Dendritic cell treated with granulocyte-macrophage colony-stimulating factor and Interleukin-4, amounts not matched to agents 40 ng/mL and 50 ng/mL, for 4 days (primary cell): ENCODE measurements around the gene CTXND2.
"Not testable (repeated sequence)": the region's sequence is repeated elsewhere in the genome, so short reads cannot be mapped to it uniquely, and the experiment has no call there.

Source experiments
- H3K27ac Mint-ChIP-seq: one replicate; pipeline ENCODE4 v1.8.0; 2022; ENCODE audit warnings: mild to moderate bottlenecking, mixed read lengths
- H3K27me3 Mint-ChIP-seq: one replicate; pipeline ENCODE4 v1.8.0; 2022; ENCODE audit warnings: mild to moderate bottlenecking, mixed read lengths
- H3K36me3 Mint-ChIP-seq: one replicate; pipeline ENCODE4 v1.8.0; 2022; ENCODE audit warnings: low read depth, mixed read lengths
- H3K4me1 Mint-ChIP-seq: one replicate; pipeline ENCODE4 v1.8.0; 2022; ENCODE audit warnings: low read depth, mixed read lengths
- H3K4me3 Mint-ChIP-seq: one replicate; pipeline ENCODE4 v1.8.0; 2022; ENCODE audit warnings: mild to moderate bottlenecking, moderate library complexity, mixed read lengths
- H3K9me3 Mint-ChIP-seq: one replicate; pipeline ENCODE4 v1.8.0; 2022; ENCODE audit warnings: mixed read lengths
- intact Hi-C: fragments of 100-400 bp; cut with micrococcal nuclease; formaldehyde crosslinking; loops from one replicate; pipeline ENCODE4 v1.15.0; 2022

CTXND2 gene

DNA sequence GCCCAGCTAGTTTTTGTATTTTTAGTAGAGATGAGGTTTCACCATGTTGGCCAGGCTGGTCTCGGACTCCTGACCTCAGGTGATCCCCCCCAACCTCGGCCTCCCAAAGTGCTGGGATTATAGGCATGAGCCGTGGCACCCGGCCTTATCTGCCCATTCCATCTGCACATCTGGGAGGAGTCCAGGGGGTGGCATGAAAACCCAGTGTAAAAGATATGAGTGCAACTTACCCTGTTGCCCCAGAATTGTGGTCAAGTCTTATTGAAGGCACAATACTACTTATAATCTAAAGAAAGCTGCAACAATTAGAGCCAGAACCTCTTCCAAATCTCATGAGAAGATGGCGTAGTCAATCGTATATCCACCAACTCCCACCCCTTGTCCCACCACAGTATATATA is 18.4 kb downstream of the CTXND2 start:
- no peaks in the 10 kb centered on the region for H3K27me3 Mint-ChIP-seq
- intact Hi-C loops = no loop called here
- no peak overlapping the region for H3K4me3 Mint-ChIP-seq
- no peak overlapping the region for H3K27ac Mint-ChIP-seq
- no peaks in the 10 kb centered on the region for H3K9me3 Mint-ChIP-seq
- no peaks in the 10 kb centered on the region for H3K36me3 Mint-ChIP-seq
- peaks cover 10% of the 10 kb centered on the region for H3K4me1 Mint-ChIP-seq

DNA sequence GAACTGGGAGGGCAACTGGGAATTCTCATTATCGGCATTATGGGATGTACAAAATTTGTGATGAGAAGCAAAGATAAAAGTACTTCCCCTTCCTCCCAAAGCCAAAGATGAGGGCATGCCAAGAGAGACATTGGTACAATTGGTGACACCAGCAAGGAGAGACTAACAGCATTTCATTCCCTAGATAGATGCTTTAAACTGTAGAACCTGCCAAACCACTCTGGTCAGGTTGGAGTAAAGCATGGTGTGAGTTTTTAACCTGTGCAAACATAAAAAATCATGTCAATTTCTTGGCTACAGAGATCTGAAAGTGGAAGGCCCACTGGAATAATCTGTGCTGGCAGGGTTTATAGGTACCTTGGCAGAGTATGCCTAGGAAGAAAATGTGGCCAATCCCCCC is 19.4 kb downstream of the CTXND2 start:
- Mint-ChIP-seq H3K9me3 (no peaks in the 10 kb centered on the region), H3K27me3 (no peaks in the 10 kb centered on the region), H3K4me3 (no peak overlapping the region), H3K27ac (no peak overlapping the region), H3K4me1 (peaks cover 10% of the 10 kb centered on the region), H3K36me3 (no peaks in the 10 kb centered on the region)
- intact Hi-C loops = no loop called here

- no peak overlapping the region for H3K4me3 Mint-ChIP-seq
- no peaks in the 10 kb centered on the region for H3K9me3 Mint-ChIP-seq
- H3K27ac Mint-ChIP-seq = no peak overlapping the region
- peaks cover 10% of the 10 kb centered on the region for H3K4me1 Mint-ChIP-seq
- no peaks in the 10 kb centered on the region for H3K27me3 Mint-ChIP-seq
- intact Hi-C loops = no loop called here
- no peaks in the 10 kb centered on the region for H3K36me3 Mint-ChIP-seq
These were observed 19.9 kb downstream of the CTXND2 start for GRCh38 chr1:150906813-150907212.

- no peaks in the 10 kb centered on the region for H3K9me3 Mint-ChIP-seq
- H3K36me3 Mint-ChIP-seq = no peaks in the 10 kb centered on the region
- H3K27ac Mint-ChIP-seq = no peak overlapping the region
- H3K27me3 Mint-ChIP-seq = no peaks in the 10 kb centered on the region
- peaks cover 10% of the 10 kb centered on the region for H3K4me1 Mint-ChIP-seq
- no peak overlapping the region for H3K4me3 Mint-ChIP-seq
- intact Hi-C loops = no loop called here
These were observed 22.7 kb downstream of the CTXND2 start for GRCh38 chr1:150909585-150910180.

- Mint-ChIP-seq H3K4me3 (no peak overlapping the region), H3K4me1 (peaks cover 4% of the 10 kb centered on the region), H3K27me3 (no peaks in the 10 kb centered on the region), H3K9me3 (no peaks in the 10 kb centered on the region), H3K36me3 (no peaks in the 10 kb centered on the region), H3K27ac (no peak overlapping the region)
- intact Hi-C loops = no loop called here
These were observed 25.7 kb downstream of the CTXND2 start for GRCh38 chr1:150912623-150913022.

GRCh38 chr1:150917387-150917786 is 30.5 kb downstream of the CTXND2 start:
- Mint-ChIP-seq H3K4me3 (no peak overlapping the region), H3K4me1 (no peaks in the 10 kb centered on the region), H3K27ac (no peak overlapping the region), H3K36me3 (no peaks in the 10 kb centered on the region), H3K27me3 (no peaks in the 10 kb centered on the region), H3K9me3 (no peaks in the 10 kb centered on the region)
- intact Hi-C loops = no loop called here

DNA sequence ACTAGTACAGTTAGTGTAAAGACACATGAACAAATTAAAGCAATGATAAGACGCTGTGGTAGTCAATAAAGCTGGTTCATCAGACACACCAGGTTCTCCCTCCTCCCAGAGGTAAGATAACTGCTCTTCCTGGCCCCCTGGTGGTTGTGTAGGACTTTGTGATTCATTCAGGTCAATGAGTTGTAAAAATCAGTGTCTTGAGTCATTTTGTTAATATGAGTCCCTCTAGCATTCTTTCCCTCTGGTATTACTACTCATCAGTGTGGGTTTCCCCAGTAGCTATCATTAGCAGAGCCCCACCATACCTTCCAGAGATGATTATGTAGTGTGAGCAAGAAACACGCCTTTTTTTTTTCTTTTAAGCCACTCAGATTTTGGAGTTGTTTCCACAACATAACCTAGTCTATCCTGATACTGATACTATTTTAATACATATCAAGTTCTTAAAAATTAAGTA is 35.6 kb downstream of the CTXND2 start:
- intact Hi-C loops = loop anchor here (10.0 kb wide), 1 partner anchor 78 kb away; no protein-coding TSS in a partner anchor
- Mint-ChIP-seq H3K27ac (no peak overlapping the region), H3K9me3 (no peaks in the 10 kb centered on the region), H3K36me3 (peaks cover 6% of the 10 kb centered on the region), H3K4me3 (no peak overlapping the region), H3K4me1 (peaks cover 11% of the 10 kb centered on the region), H3K27me3 (no peaks in the 10 kb centered on the region)

DNA sequence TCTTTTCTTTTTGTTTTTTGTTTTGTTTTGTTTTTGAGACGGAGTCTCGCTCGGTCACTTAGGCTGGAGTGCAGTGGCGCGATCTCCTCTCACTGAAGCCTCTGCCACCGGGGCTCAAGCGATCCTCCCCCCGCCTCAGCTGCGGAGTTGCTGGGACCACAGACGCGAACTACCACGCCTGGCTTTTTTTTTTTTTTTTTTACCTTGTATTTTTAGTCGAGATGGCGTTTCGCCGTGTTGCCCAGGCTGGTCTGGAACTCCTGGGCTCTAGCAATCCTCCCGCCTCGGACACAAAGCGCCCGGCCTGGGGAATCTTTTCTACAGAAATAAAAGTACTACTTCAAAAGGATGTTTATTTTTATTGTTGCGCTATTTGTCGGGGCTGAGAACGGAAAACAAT is 38.1 kb downstream of the CTXND2 start:
- Mint-ChIP-seq H3K9me3 (no peaks in the 10 kb centered on the region), H3K27me3 (no peaks in the 10 kb centered on the region), H3K4me3 (peak overlapping the region; percentile 91), H3K4me1 (peaks cover 20% of the 10 kb centered on the region), H3K36me3 (peaks cover 32% of the 10 kb centered on the region), H3K27ac (peak overlapping the region; percentile 94)
- intact Hi-C loops = loop anchor here (10.0 kb wide), 1 partner anchor 80 kb away; no protein-coding TSS in a partner anchor

GRCh38 chr1:150926097-150926741 is 39.3 kb downstream of the CTXND2 start, which contains the start of gene SETDB1:
Gene SETDB1, plus strand, starts transcription at chr1:150926363. Its CDS starts 1,352 bp downstream, at chr1:150927715.
- H3K27ac Mint-ChIP-seq = peak within 1 kb of the TSS; percentile 94
- H3K4me3 Mint-ChIP-seq = peak within 1 kb of the TSS; percentile 91
- no peaks in the 10 kb centered on the region for H3K9me3 Mint-ChIP-seq
- intact Hi-C loops = loop anchor here (1.0 to 10.0 kb wide), 2 partner anchors 50 to 81 kb away; partner anchors contain the start of gene ARNT
- peaks cover 43% of the 10 kb centered on the region for H3K36me3 Mint-ChIP-seq
- H3K27me3 Mint-ChIP-seq = no peaks in the 10 kb centered on the region
- H3K4me1 Mint-ChIP-seq = peaks cover 20% of the 10 kb centered on the region

GRCh38 chr1:150927624-150928023 is 40.7 kb downstream of the CTXND2 start:
- Mint-ChIP-seq H3K4me1 (peaks cover 20% of the 10 kb centered on the region), H3K36me3 (peaks cover 57% of the 10 kb centered on the region), H3K27me3 (no peaks in the 10 kb centered on the region), H3K27ac (peak overlapping the region; percentile 94), H3K4me3 (peak overlapping the region; percentile 34), H3K9me3 (no peaks in the 10 kb centered on the region)
- intact Hi-C loops = loop anchor here (10.0 kb wide), 1 partner anchor 83 kb away; no protein-coding TSS in a partner anchor

GRCh38 chr1:150928286-150928685 is 41.4 kb downstream of the CTXND2 start:
- Mint-ChIP-seq H3K27me3 (no peaks in the 10 kb centered on the region), H3K36me3 (peaks cover 64% of the 10 kb centered on the region), H3K4me1 (peaks cover 20% of the 10 kb centered on the region), H3K9me3 (no peaks in the 10 kb centered on the region), H3K4me3 (no peak overlapping the region), H3K27ac (no peak overlapping the region)
- intact Hi-C loops = loop anchor here (10.0 kb wide), 1 partner anchor 83 kb away; no protein-coding TSS in a partner anchor

- intact Hi-C loops = loop anchor here (10.0 kb wide), 1 partner anchor 84 kb away; no protein-coding TSS in a partner anchor
- not testable (repeated sequence) for H3K27ac Mint-ChIP-seq, H3K4me3 Mint-ChIP-seq, H3K9me3 Mint-ChIP-seq, H3K27me3 Mint-ChIP-seq
- Mint-ChIP-seq H3K4me1 (peaks cover 20% of the 10 kb centered on the region), H3K36me3 (peaks cover 67% of the 10 kb centered on the region)
These were observed 41.8 kb downstream of the CTXND2 start for GRCh38 chr1:150928775-150929174.

DNA sequence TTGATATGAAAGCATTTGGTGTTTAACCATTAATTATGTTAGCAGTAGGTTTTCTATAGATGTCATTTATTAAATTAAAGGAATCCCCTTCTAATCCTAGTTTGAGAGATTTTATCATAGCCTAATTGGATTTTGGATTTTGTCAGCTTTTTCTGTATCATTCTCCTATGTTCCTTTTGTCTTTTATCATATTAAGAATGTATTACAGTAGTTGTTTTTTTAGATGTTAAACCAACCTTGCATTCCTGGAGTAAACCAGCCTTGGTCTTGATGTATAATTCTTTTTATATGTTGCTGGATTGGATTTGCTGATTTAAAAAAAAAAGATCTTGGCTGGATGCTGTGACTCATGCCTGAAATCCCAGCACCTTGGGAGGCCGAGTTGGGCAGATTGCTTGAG is 44.8 kb downstream of the CTXND2 start:
- Mint-ChIP-seq H3K27ac (no peak overlapping the region), H3K27me3 (no peaks in the 10 kb centered on the region), H3K36me3 (peaks cover 90% of the 10 kb centered on the region), H3K4me1 (peaks cover 29% of the 10 kb centered on the region), H3K4me3 (no peak overlapping the region), H3K9me3 (no peaks in the 10 kb centered on the region)
- intact Hi-C loops = no loop called here

- intact Hi-C loops = loop anchor here (10.0 kb wide), 1 partner anchor 120 kb away; no protein-coding TSS in a partner anchor
- Mint-ChIP-seq H3K9me3 (no peaks in the 10 kb centered on the region), H3K27ac (no peak overlapping the region), H3K36me3 (peaks cover 100% of the 10 kb centered on the region), H3K4me3 (no peak overlapping the region), H3K27me3 (no peaks in the 10 kb centered on the region), H3K4me1 (peaks cover 6% of the 10 kb centered on the region)
These were observed 57.9 kb downstream of the CTXND2 start for GRCh38 chr1:150944856-150945255.
